Neural cell (in vitro differentiated cells): ENCODE measurements around the gene EID2B. TPM values are rescaled to one million over a fixed set of nuclear protein-coding genes. Genes with fewer than 3 reads are reported as not detected.

Source experiments
- H2AFZ ChIP-seq: fragments of 200-600, 300-800 bp; sonication (generic), shearing (Covaris generic); 2 replicates; pipeline ENCODE4 v1.6.0; 2014; ENCODE audit warnings: low read depth, mild to moderate bottlenecking, antibody characterized with exemption, low read length, moderate library complexity
- H3F3A ChIP-seq: fragments of 200-600 bp; shearing (Covaris generic); 2 replicates; pipeline ENCODE4 v1.6.1; 2016; ENCODE audit warnings: mild to moderate bottlenecking, moderate library complexity, mixed read lengths, antibody characterized with exemption, low read length; ENCODE audit not compliant: insufficient read depth, poor library complexity, severe bottlenecking
- H3K27ac ChIP-seq: fragments of 200-600, 300-800 bp; sonication (generic), shearing (Covaris generic); 2 replicates; pipeline ENCODE4 v1.5.1; 2014; ENCODE audit warnings: mild to moderate bottlenecking, low read length, moderate library complexity
- H3K27me3 ChIP-seq: fragments of 300-800, 200-600 bp; sonication (generic), shearing (Covaris generic); 2 replicates; pipeline ENCODE4 v1.6.0; 2014; ENCODE audit warnings: mild to moderate bottlenecking, low read depth, low read length, moderate library complexity; ENCODE audit not compliant: insufficient read depth
- H3K36me3 ChIP-seq: fragments of 300-800, 200-600 bp; sonication (generic), shearing (Covaris generic); 2 replicates; pipeline ENCODE4 v1.5.1; 2014; ENCODE audit warnings: mild to moderate bottlenecking, antibody characterized with exemption, low read length, moderate library complexity; ENCODE audit not compliant: insufficient read depth
- H3K4me2 ChIP-seq: fragments of 300-800, 200-600 bp; sonication (generic), shearing (Covaris generic); 2 replicates; pipeline ENCODE4 v1.6.0; 2014; ENCODE audit warnings: mild to moderate bottlenecking, low read length
- H3K4me3 ChIP-seq: fragments of 300-800, 200-600 bp; sonication (generic), shearing (Covaris generic); 2 replicates; pipeline ENCODE4 v1.5.1; 2014; ENCODE audit warnings: mild to moderate bottlenecking, low read length, moderate library complexity
- H3K79me2 ChIP-seq: fragments of 200-600 bp; shearing (Covaris generic); replicated peaks from 2 replicates; pipeline ENCODE4 v1.6.0; 2014; ENCODE audit warnings: mild to moderate bottlenecking, low read length, moderate library complexity; ENCODE audit not compliant: insufficient read depth
- H3K9ac ChIP-seq: fragments of 300-800, 200-600 bp; sonication (generic), shearing (Covaris generic); 2 replicates; pipeline ENCODE4 v1.6.1; 2016; ENCODE audit warnings: mild to moderate bottlenecking, low read length, mixed read lengths
- H3K9me2 ChIP-seq: fragments of 200-600 bp; shearing (Covaris generic); 2 replicates; pipeline ENCODE4 v1.6.1; 2016; ENCODE audit warnings: mild to moderate bottlenecking, low read length, mixed read lengths; ENCODE audit not compliant: insufficient read depth
- H3K9me3 ChIP-seq: fragments of 200-600, 300-800 bp; sonication (generic), shearing (Covaris generic); 2 replicates; pipeline ENCODE4 v1.6.1; 2016; ENCODE audit warnings: mild to moderate bottlenecking, mixed run types, low read length, moderate library complexity, mixed read lengths
- H4K20me1 ChIP-seq: fragments of 200-600 bp; shearing (Covaris generic); 2 replicates; pipeline ENCODE4 v1.6.1; 2016; ENCODE audit warnings: mild to moderate bottlenecking, mixed run types; ENCODE audit not compliant: insufficient read depth
- CTCF ChIP-seq: fragments of 450-650 bp; IDR thresholded peaks from 2 replicates; pipeline ENCODE4 v1.5.1; 2014; ENCODE audit warnings: antibody characterized with exemption, mild to moderate bottlenecking, moderate library complexity; ENCODE audit not compliant: poor library complexity, severe bottlenecking
- EP300 ChIP-seq: fragments of 450-650 bp; conservative IDR thresholded peaks from 2 replicates; pipeline ENCODE4 v1.6.1; 2014; ENCODE audit warnings: antibody characterized with exemption, mild to moderate bottlenecking, moderate library complexity; ENCODE audit not compliant: poor library complexity, severe bottlenecking
- EZH2 ChIP-seq: fragments of 200-600, 300-800 bp; shearing (Covaris generic), sonication (generic); IDR thresholded peaks from 2 replicates; pipeline ENCODE4 v1.6.1; 2014; ENCODE audit warnings: antibody characterized with exemption, low read length, borderline replicate concordance, mild to moderate bottlenecking; ENCODE audit not compliant: insufficient read depth, poor library complexity, severe bottlenecking
- MXI1 ChIP-seq: fragments of 450-650 bp; conservative IDR thresholded peaks from 2 replicates; pipeline ENCODE4 v1.6.1; 2014; ENCODE audit warnings: antibody characterized with exemption, mild to moderate bottlenecking; ENCODE audit not compliant: poor library complexity, severe bottlenecking
- POLR2AphosphoS5 ChIP-seq: IDR thresholded peaks from 2 replicates; pipeline ENCODE4 v1.6.1; 2012
- RAD21 ChIP-seq: fragments of 450-650 bp; conservative IDR thresholded peaks from 2 replicates; pipeline ENCODE4 v1.6.1; 2014; ENCODE audit warnings: antibody characterized with exemption, mild to moderate bottlenecking, moderate library complexity
- REST ChIP-seq: IDR thresholded peaks from 2 replicates; pipeline ENCODE4 v1.6.1; 2012; ENCODE audit warnings: borderline replicate concordance
- SMC3 ChIP-seq: fragments of 450-650 bp; conservative IDR thresholded peaks from 2 replicates; pipeline ENCODE4 v1.6.1; 2014; ENCODE audit warnings: antibody characterized with exemption, mild to moderate bottlenecking, moderate library complexity; ENCODE audit not compliant: poor library complexity
- TAF1 ChIP-seq: IDR thresholded peaks from 2 replicates; pipeline ENCODE4 v1.6.1; 2012; ENCODE audit warnings: low read depth
- polyA plus RNA-seq: library from polyadenylated mRNA; depleted of rRNA; stranded (reverse); fragments of >200 nt; gene quantifications from 2 replicates; pipeline ENCODE4 v1.2.3, GENCODE V29; 2014

Gene EID2B
- polyA plus RNA-seq, 1 donor from 2014 or later, result 36.5 TPM

GRCh38 chr19:39531834-39532232, 819 bp downstream of the EID2B start:
- Histone ChIP-seq H3K4me3 (peak overlapping the region; percentile 87), H3K36me3 (no peaks in the 10 kb centered on the region), H2AFZ (peak overlapping the region; percentile 61)

GRCh38 chr19:39525205-39525604, 7.4 kb downstream of the EID2B start:
- Histone ChIP-seq H3K9me2 (no peaks in the 10 kb centered on the region), H3K4me3 (no peak overlapping the region), H3K4me2 (no peak overlapping the region), H3K9ac (no peak overlapping the region), H3K79me2 (peaks cover 10% of the 10 kb centered on the region), H2AFZ (no peak overlapping the region), H4K20me1 (no peaks in the 10 kb centered on the region), H3K27ac (no peak overlapping the region), H3K36me3 (no peaks in the 10 kb centered on the region), H3K9me3 (no peaks in the 10 kb centered on the region), H3K27me3 (no peaks in the 10 kb centered on the region), H3F3A (no peaks in the 10 kb centered on the region)
- TF ChIP-seq MXI1 (no peak), POLR2AphosphoS5 (no peak), SMC3 (no peak), REST (no peak), EP300 (no peak), EZH2 (no peak), TAF1 (no peak), RAD21 (no peak)

More at GRCh38 chr19:39531834-39532232, 819 bp downstream of the EID2B start:
- Histone ChIP-seq H3K79me2 (peaks cover 31% of the 10 kb centered on the region), H3K4me2 (peak overlapping the region; percentile 92), H3F3A (no peaks in the 10 kb centered on the region), H3K9me2 (no peaks in the 10 kb centered on the region), H3K27me3 (no peaks in the 10 kb centered on the region), H4K20me1 (no peaks in the 10 kb centered on the region), H3K27ac (peak overlapping the region; percentile 88), H3K9me3 (no peaks in the 10 kb centered on the region), H3K9ac (peak overlapping the region; percentile 90)
- TF ChIP-seq REST, result no peak
- no peak for TF ChIP-seq TAF1
- TF ChIP-seq EZH2, result no peak
- TF ChIP-seq MXI1, result no peak
- TF ChIP-seq EP300, result no peak
- TF ChIP-seq POLR2AphosphoS5, result no peak
- no peak for TF ChIP-seq CTCF
- TF ChIP-seq RAD21, result no peak
- no peak for TF ChIP-seq SMC3
